Endothelial cell of hepatic sinusoid (primary cell): Measurements from ENCODE around the gene SH3D19.
"Not testable (repeated sequence)": the region's sequence is repeated elsewhere in the genome, so short reads cannot be mapped to it uniquely, and the experiment has no call there.

Experiments used
- in situ Hi-C: cut with HindIII; loops from 2 replicates; pipeline ENCODE4 v1.10.0; 2017; ENCODE audit warnings: low sequenced_read_pairs

Gene SH3D19

GRCh38 chr4:151158979-151159378, 166.4 kb downstream of the SH3D19 start:
- in situ Hi-C loops = no loop called here

- in situ Hi-C loops = no loop called here
Observed at GRCh38 chr4:151157543-151157942, 167.9 kb downstream of the SH3D19 start.

- in situ Hi-C loops = no loop called here
Observed at GRCh38 chr4:151153585-151153984, 171.8 kb downstream of the SH3D19 start.

- in situ Hi-C loops = no loop called here
Observed at GRCh38 chr4:151152028-151152427, 173.4 kb downstream of the SH3D19 start.

- in situ Hi-C loops = no loop called here
Observed at GRCh38 chr4:151150821-151151580, 174.4 kb downstream of the SH3D19 start.

GRCh38 chr4:151148261-151148660, 177.1 kb downstream of the SH3D19 start:
- in situ Hi-C loops = no loop called here

- in situ Hi-C loops = no loop called here
Observed at GRCh38 chr4:151147000-151147399, 178.4 kb downstream of the SH3D19 start.

- in situ Hi-C loops = no loop called here
Observed at GRCh38 chr4:151144329-151145072, 180.9 kb downstream of the SH3D19 start.

- in situ Hi-C loops = no loop called here
Observed at GRCh38 chr4:151143811-151144210, 181.6 kb downstream of the SH3D19 start.

- in situ Hi-C loops = no loop called here
Observed at GRCh38 chr4:151143162-151143561, 182.2 kb downstream of the SH3D19 start.

GRCh38 chr4:151142758-151143157, 182.6 kb downstream of the SH3D19 start:
- in situ Hi-C loops = no loop called here

GRCh38 chr4:151139814-151140213, 185.6 kb downstream of the SH3D19 start:
- in situ Hi-C loops = no loop called here

GRCh38 chr4:151136048-151136447, 189.4 kb downstream of the SH3D19 start:
- in situ Hi-C loops = not testable (repeated sequence)

- in situ Hi-C loops = no loop called here
Observed at GRCh38 chr4:151133311-151133710, 192.1 kb downstream of the SH3D19 start.

GRCh38 chr4:151129796-151130195, 195.6 kb downstream of the SH3D19 start:
- in situ Hi-C loops = no loop called here

GRCh38 chr4:151117371-151117962, 207.9 kb downstream of the SH3D19 start:
- in situ Hi-C loops = no loop called here

GRCh38 chr4:151114986-151115385, 210.4 kb downstream of the SH3D19 start:
- in situ Hi-C loops = no loop called here

- in situ Hi-C loops = no loop called here
Observed at GRCh38 chr4:151114338-151114737, 211.1 kb downstream of the SH3D19 start.

GRCh38 chr4:151110236-151110635, 215.2 kb downstream of the SH3D19 start:
- in situ Hi-C loops = no loop called here

- in situ Hi-C loops = no loop called here
Observed at GRCh38 chr4:151107063-151107462, 218.3 kb downstream of the SH3D19 start.

- in situ Hi-C loops = no loop called here
Observed at GRCh38 chr4:151105454-151106032, 219.9 kb downstream of the SH3D19 start.
